ENCODE measurements around the gene B3GALT6.

The B3GALT6 gene

DNA sequence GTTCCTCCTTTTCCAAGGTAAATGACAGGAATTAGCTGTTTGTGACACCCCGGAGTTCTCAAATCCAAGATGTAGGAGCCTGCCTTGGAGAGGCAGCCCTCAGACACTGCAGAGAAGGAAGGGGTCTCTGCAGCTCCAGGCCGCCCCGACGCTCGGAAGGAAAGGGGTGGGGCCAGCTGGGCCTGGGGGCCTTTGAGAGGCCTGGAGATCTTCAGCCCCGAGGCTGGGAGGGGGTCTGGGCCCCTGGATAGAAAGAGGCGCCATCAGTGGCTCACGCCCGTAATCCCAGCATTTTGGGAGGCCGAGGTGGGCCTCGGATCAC, 24.5 kb upstream of the B3GALT6 start:
- H3K4me3 ChIP-seq (ENCODE audit: low read depth, low read length): no peak overlapping the region
- TF ChIP-seq CTCF (IDR thresholded peaks at IDR 0.05; ENCODE audit: control insufficient read depth, extremely low read depth, insufficient read depth): no peak
- DNase-seq (ENCODE audit: low read depth): no peak

GRCh38 chr1:1208713-1209433, 23.2 kb upstream of the B3GALT6 start:
- TF ChIP-seq CTCF (IDR thresholded peaks at IDR 0.05; ENCODE audit: control insufficient read depth, extremely low read depth, insufficient read depth): no peak
- H3K4me3 ChIP-seq (ENCODE audit: low read depth, low read length): no peak overlapping the region
- no peak for DNase-seq (ENCODE audit: low read depth)

DNA sequence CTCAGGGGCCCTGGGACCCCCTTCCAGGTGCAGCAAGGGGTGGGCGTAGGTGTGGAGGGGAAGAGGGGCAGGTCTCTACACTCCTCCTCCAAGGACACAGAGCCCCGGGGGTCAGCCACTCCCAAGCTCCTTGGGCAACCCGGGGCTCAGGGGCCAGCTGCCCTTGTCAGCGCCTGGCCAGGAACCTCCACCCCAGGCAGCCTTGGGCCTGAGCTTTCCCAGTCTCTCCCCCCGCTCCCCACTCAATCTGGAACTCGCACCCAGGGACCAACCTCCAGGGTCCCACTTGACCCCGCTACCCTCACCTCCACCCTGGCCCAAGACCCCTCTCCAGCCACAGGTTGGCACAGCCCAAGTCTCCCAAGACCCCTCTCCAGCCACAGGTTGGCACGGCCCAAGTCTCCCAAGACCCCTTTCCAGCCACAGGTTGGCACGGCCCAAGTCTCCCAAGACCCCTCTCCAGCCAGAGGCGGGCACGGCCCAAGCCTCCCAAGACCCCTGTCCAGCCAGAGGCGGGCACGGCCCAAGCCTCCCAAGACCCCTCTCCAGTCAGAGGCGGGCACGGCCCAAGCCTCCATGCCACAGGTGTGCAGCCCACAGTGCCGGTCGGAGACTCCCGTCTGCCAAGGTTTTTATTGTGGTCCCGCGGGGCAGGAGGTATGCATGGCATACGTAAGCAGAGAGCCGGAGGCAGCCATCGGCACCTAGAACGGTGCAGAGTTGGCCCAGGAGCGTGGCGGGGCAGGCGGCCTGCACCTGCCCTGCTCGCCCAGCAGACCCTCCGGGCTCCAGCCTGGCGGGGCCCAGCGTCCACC, 21.1 kb upstream of the B3GALT6 start:
- no peak overlapping the region for H3K4me3 ChIP-seq (ENCODE audit: low read depth, low read length)
- TF ChIP-seq CTCF (IDR thresholded peaks at IDR 0.05; ENCODE audit: control insufficient read depth, extremely low read depth, insufficient read depth): no peak
- DNase-seq (ENCODE audit: low read depth): no peak

GRCh38 chr1:1211541-1212441, 20.2 kb upstream of the B3GALT6 start:
- no peak for TF ChIP-seq CTCF (IDR thresholded peaks at IDR 0.05; ENCODE audit: control insufficient read depth, extremely low read depth, insufficient read depth)
- H3K4me3 ChIP-seq (ENCODE audit: low read depth, low read length): no peak overlapping the region
- DNase-seq (ENCODE audit: low read depth): no peak

- H3K4me3 ChIP-seq (ENCODE audit: low read depth, low read length): no peak overlapping the region
- no peak for DNase-seq (ENCODE audit: low read depth)
- TF ChIP-seq CTCF (IDR thresholded peaks at IDR 0.05; ENCODE audit: control insufficient read depth, extremely low read depth, insufficient read depth): no peak
These were observed 19.2 kb upstream of the B3GALT6 start for GRCh38 chr1:1212780-1213344.

DNA sequence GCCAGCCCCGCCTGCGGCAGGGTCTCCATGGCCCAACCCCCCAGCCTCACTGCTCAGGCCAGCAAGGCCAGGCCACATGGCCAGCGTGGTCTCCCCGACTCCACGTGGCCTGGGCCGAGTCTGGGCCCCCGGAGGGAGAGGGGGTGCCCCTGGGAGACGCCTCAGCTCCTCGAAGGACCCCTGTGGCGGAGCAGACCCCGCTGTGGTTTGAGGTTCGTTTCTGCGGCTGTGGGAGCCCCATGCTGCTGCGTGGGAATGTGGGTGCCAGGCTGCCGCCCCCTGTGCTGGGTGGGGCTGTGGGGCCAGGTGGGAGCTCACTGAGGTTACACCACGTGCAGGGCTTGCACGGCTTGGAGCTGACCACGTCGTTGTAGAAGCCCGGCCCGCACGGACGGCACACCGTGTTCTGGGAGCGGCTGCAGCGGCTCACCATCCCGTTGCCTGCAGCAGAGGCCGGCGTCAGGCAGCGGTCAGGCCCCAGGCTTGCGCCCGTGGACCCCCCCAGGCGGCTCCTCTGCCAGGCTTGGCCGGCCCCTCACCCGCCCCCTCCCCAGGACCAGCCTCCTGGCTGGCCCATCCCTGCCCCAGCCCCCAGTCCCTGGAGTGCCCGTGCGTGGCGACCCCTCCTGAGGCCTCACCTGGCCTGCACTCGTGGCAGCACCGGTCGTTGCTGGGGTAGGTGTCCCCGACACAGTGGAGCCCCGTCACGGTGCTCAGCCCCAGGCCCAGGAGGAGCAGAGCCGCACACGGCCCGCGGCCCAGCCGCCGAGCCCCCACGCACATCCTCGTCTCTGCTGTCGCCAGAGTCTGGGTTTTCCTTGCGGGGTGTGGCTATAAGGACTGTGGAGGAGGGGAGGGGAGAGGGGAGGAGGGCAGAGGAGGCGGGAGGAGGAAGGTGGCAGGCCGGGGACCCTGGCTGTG, 18.4 kb upstream of the B3GALT6 start, which contains the start of gene TNFRSF4:
Gene TNFRSF4, minus strand, starts transcription at position 809 of the 921 bp plus-strand sequence. Its CDS starts 26 bp downstream, at position 783.
- DNase-seq (ENCODE audit: low read depth): no peak
- TF ChIP-seq CTCF (IDR thresholded peaks at IDR 0.05; ENCODE audit: control insufficient read depth, extremely low read depth, insufficient read depth): no peak
- no peak within 1 kb of the TSS for H3K4me3 ChIP-seq (ENCODE audit: low read depth, low read length)

Data from LNCaP clone FGC (cell line).